ENCODE data around the gene SYNGR3.

Gene SYNGR3

GRCh38 chr16:1974157-1975070 lies 15.4 kb upstream of the SYNGR3 start:
- no peak overlapping the region for H3K4me3 ChIP-seq (ENCODE audit: control insufficient read depth, low read depth, low read length)
- TF ChIP-seq CTCF (conservative IDR thresholded peaks at IDR 0.05; ENCODE audit: control insufficient read depth, insufficient read depth, low read depth, low read length) = no peak
- no peak for DNase-seq (ENCODE audit: low read depth)

- DNase-seq (ENCODE audit: low read depth) = no peak
- no peak for TF ChIP-seq CTCF (conservative IDR thresholded peaks at IDR 0.05; ENCODE audit: control insufficient read depth, insufficient read depth, low read depth, low read length)
- no peak overlapping the region for H3K4me3 ChIP-seq (ENCODE audit: control insufficient read depth, low read depth, low read length)
Observed at GRCh38 chr16:1975432-1976215, 14.1 kb upstream of the SYNGR3 start.

- no peak for DNase-seq (ENCODE audit: low read depth)
- no peak overlapping the region for H3K4me3 ChIP-seq (ENCODE audit: control insufficient read depth, low read depth, low read length)
- TF ChIP-seq CTCF (conservative IDR thresholded peaks at IDR 0.05; ENCODE audit: control insufficient read depth, insufficient read depth, low read depth, low read length) = no peak
Observed at GRCh38 chr16:1976216-1976520, 13.6 kb upstream of the SYNGR3 start.

- no peak overlapping the region for H3K4me3 ChIP-seq (ENCODE audit: control insufficient read depth, low read depth, low read length)
- TF ChIP-seq CTCF (conservative IDR thresholded peaks at IDR 0.05; ENCODE audit: control insufficient read depth, insufficient read depth, low read depth, low read length) = no peak
- DNase-seq (ENCODE audit: low read depth) = no peak
Observed at GRCh38 chr16:1976951-1977874, 12.6 kb upstream of the SYNGR3 start.

GRCh38 chr16:1977875-1978268 lies 11.9 kb upstream of the SYNGR3 start:
- DNase-seq (ENCODE audit: low read depth) = no peak
- no peak overlapping the region for H3K4me3 ChIP-seq (ENCODE audit: control insufficient read depth, low read depth, low read length)
- no peak for TF ChIP-seq CTCF (conservative IDR thresholded peaks at IDR 0.05; ENCODE audit: control insufficient read depth, insufficient read depth, low read depth, low read length)

- DNase-seq (ENCODE audit: low read depth) = no peak
- TF ChIP-seq CTCF (conservative IDR thresholded peaks at IDR 0.05; ENCODE audit: control insufficient read depth, insufficient read depth, low read depth, low read length) = no peak
- no peak overlapping the region for H3K4me3 ChIP-seq (ENCODE audit: control insufficient read depth, low read depth, low read length)
Observed at GRCh38 chr16:1978476-1979120, 11.2 kb upstream of the SYNGR3 start.

All from fibroblast of mammary gland (primary cell).